Astrocyte of the cerebellum (primary cell): ENCODE measurements around the gene PPP1R12C.

ENCODE experiments used
- DNase-seq: peaks from one replicate; pipeline ENCODE4 v3.0.0-alpha.2; 2011; ENCODE audit warnings: low read depth
- H3K4me3 ChIP-seq: 2 replicates; pipeline ENCODE4 v1.5.1; 2011; ENCODE audit warnings: mild to moderate bottlenecking, low read depth, low read length, moderate library complexity
- in situ Hi-C: cut with HindIII; loops from 2 replicates; pipeline ENCODE4 v1.10.0; 2017; ENCODE audit warnings: low sequenced_read_pairs
- TF ChIP-seq, protein P1 (sequence below): IDR thresholded peaks from 2 replicates; pipeline ENCODE4 v1.5.1; 2012; ENCODE audit warnings: low read length, low read depth, moderate library complexity, mild to moderate bottlenecking; ENCODE audit errors: missing control alignments

Gene PPP1R12C

GRCh38 chr19:55056827-55057226, 60.6 kb downstream of the PPP1R12C start:
- TF ChIP-seq, protein P1, sequence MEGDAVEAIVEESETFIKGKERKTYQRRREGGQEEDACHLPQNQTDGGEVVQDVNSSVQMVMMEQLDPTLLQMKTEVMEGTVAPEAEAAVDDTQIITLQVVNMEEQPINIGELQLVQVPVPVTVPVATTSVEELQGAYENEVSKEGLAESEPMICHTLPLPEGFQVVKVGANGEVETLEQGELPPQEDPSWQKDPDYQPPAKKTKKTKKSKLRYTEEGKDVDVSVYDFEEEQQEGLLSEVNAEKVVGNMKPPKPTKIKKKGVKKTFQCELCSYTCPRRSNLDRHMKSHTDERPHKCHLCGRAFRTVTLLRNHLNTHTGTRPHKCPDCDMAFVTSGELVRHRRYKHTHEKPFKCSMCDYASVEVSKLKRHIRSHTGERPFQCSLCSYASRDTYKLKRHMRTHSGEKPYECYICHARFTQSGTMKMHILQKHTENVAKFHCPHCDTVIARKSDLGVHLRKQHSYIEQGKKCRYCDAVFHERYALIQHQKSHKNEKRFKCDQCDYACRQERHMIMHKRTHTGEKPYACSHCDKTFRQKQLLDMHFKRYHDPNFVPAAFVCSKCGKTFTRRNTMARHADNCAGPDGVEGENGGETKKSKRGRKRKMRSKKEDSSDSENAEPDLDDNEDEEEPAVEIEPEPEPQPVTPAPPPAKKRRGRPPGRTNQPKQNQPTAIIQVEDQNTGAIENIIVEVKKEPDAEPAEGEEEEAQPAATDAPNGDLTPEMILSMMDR: no peak
- no peak overlapping the region for H3K4me3 ChIP-seq
- no peak for DNase-seq
- in situ Hi-C loops: no loop called here

GRCh38 chr19:55053735-55054134, 63.7 kb downstream of the PPP1R12C start:
- in situ Hi-C loops: no loop called here
- TF ChIP-seq, protein P1: no peak
- DNase-seq: no peak
- no peak overlapping the region for H3K4me3 ChIP-seq

DNA sequence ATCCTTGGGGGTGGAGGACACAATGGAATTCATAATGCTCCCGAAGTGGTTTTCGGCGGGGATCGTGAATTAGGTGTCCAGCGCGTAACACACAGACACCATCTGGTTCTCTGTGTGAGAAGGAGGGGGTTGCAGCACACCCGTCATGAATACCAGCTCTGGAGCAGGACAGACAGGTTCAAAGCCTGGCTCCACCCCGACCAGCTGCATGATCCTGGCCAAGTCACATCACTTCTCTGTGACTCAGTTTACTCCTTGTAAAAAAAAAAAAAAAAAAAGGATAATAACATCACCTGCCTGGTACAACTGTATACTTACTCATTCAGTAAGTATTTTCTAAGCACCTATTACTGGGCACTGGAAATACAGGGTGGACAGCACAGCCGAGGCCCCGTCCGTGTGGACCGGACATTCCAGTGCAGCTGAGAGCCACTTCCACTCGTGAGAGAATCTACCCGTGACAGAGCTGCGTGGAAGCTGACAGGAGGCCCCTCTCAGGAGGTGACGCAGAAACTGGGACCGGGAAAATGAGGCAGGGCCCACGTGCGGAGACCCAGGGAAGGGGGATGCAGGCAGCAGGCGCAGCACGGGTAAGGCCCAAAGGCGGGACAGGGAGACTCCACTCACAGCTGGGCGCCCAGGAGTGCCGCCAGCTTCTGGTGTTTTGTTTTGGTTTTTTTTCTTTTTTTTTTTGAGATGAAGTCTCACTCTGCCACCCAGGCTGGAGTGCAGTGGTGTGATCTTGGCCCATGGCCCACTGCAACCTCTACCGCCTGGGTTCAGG, 66.5 kb downstream of the PPP1R12C start:
- no peak for DNase-seq
- in situ Hi-C loops: no loop called here
- TF ChIP-seq, protein P1: no peak
- H3K4me3 ChIP-seq: no peak overlapping the region

GRCh38 chr19:55048446-55048845, 69.0 kb downstream of the PPP1R12C start:
- TF ChIP-seq, protein P1: no peak
- no peak overlapping the region for H3K4me3 ChIP-seq
- in situ Hi-C loops: no loop called here
- DNase-seq: no peak

DNA sequence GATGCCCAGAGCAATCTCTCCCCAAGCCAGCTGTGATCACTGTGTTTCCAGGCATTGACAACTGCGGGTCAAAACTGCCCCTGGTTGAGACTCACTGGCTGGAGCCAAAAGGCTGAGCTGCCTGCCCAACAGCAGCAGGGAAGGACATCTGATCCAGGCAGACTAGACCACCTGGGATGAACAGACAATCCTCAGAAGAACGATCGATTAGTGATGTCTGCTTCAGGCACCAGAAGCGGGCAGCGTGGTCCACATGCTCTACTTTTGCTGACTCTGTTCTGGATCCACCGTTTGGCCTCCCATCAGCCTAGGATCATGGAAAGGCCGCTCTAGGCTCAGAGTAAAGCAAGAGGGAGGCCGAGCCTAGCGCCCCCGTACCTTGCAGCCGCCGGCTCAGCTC, 69.5 kb downstream of the PPP1R12C start:
- no peak overlapping the region for H3K4me3 ChIP-seq
- no peak for DNase-seq
- in situ Hi-C loops: no loop called here
- TF ChIP-seq, protein P1: no peak

GRCh38 chr19:55046975-55047622, 70.3 kb downstream of the PPP1R12C start:
- TF ChIP-seq, protein P1: no peak
- in situ Hi-C loops: no loop called here
- no peak for DNase-seq
- no peak overlapping the region for H3K4me3 ChIP-seq
